ENCODE results near the gene NENF.

Gene NENF

GRCh38 chr1:212452323-212453155, 19.8 kb downstream of the NENF start:
- Histone ChIP-seq H3K9me3 (ENCODE audit: control insufficient read depth, insufficient read depth, low read depth, low read length) (no peaks in the 10 kb centered on the region), H3K27me3 (ENCODE audit: control insufficient read depth, insufficient read depth, low read length) (no peaks in the 10 kb centered on the region), H3K9ac (ENCODE audit: low read length) (no peak overlapping the region), H3K4me1 (ENCODE audit: control insufficient read depth, insufficient read depth, low read length) (no peaks in the 10 kb centered on the region), H3K27ac (ENCODE audit: low read depth, low read length) (no peak overlapping the region), H3K36me3 (ENCODE audit: control insufficient read depth, insufficient read depth, low read length) (no peaks in the 10 kb centered on the region), H3K4me3 (ENCODE audit: low read depth, low read length) (no peak overlapping the region)

GRCh38 chr1:212453156-212453857, 20.6 kb downstream of the NENF start:
- H3K9me3 ChIP-seq (ENCODE audit: control insufficient read depth, insufficient read depth, low read depth, low read length) = 0 out of 2 replicates have a peak, but pooled peaks cover 3% of the 10 kb centered on the region
- no peaks in the 10 kb centered on the region for H3K4me1 ChIP-seq (ENCODE audit: control insufficient read depth, insufficient read depth, low read length)
- no peaks in the 10 kb centered on the region for H3K36me3 ChIP-seq (ENCODE audit: control insufficient read depth, insufficient read depth, low read length)
- no peak overlapping the region for H3K9ac ChIP-seq (ENCODE audit: low read length)
- no peak overlapping the region for H3K4me3 ChIP-seq (ENCODE audit: low read depth, low read length)
- H3K27me3 ChIP-seq (ENCODE audit: control insufficient read depth, insufficient read depth, low read length) = no peaks in the 10 kb centered on the region
- no peak overlapping the region for H3K27ac ChIP-seq (ENCODE audit: low read depth, low read length)

- no peak overlapping the region for H3K9ac ChIP-seq (ENCODE audit: low read length)
- no peaks in the 10 kb centered on the region for H3K36me3 ChIP-seq (ENCODE audit: control insufficient read depth, insufficient read depth, low read length)
- H3K27me3 ChIP-seq (ENCODE audit: control insufficient read depth, insufficient read depth, low read length) = no peaks in the 10 kb centered on the region
- no peak overlapping the region for H3K4me3 ChIP-seq (ENCODE audit: low read depth, low read length)
- 0 out of 2 replicates have a peak, but pooled peaks cover 6% of the 10 kb centered on the region for H3K9me3 ChIP-seq (ENCODE audit: control insufficient read depth, insufficient read depth, low read depth, low read length)
- H3K4me1 ChIP-seq (ENCODE audit: control insufficient read depth, insufficient read depth, low read length) = no peaks in the 10 kb centered on the region
- no peak overlapping the region for H3K27ac ChIP-seq (ENCODE audit: low read depth, low read length)
Measured at GRCh38 chr1:212454741-212455140, 22.0 kb downstream of the NENF start.

- H3K4me3 ChIP-seq (ENCODE audit: low read depth, low read length) = no peak overlapping the region
Measured at GRCh38 chr1:212455401-212455800, 22.7 kb downstream of the NENF start.

GRCh38 chr1:212455803-212456528, 23.2 kb downstream of the NENF start:
- H3K27me3 ChIP-seq (ENCODE audit: control insufficient read depth, insufficient read depth, low read length) = no peaks in the 10 kb centered on the region
- H3K9me3 ChIP-seq (ENCODE audit: control insufficient read depth, insufficient read depth, low read depth, low read length) = 0 out of 2 replicates have a peak, but pooled peaks cover 6% of the 10 kb centered on the region
- H3K27ac ChIP-seq (ENCODE audit: low read depth, low read length) = no peak overlapping the region
- no peaks in the 10 kb centered on the region for H3K4me1 ChIP-seq (ENCODE audit: control insufficient read depth, insufficient read depth, low read length)
- H3K36me3 ChIP-seq (ENCODE audit: control insufficient read depth, insufficient read depth, low read length) = no peaks in the 10 kb centered on the region
- no peak overlapping the region for H3K9ac ChIP-seq (ENCODE audit: low read length)
- no peak overlapping the region for H3K4me3 ChIP-seq (ENCODE audit: low read depth, low read length)

More at GRCh38 chr1:212455401-212455800, 22.7 kb downstream of the NENF start:
- Histone ChIP-seq H3K36me3 (ENCODE audit: control insufficient read depth, insufficient read depth, low read length) (no peaks in the 10 kb centered on the region), H3K9me3 (ENCODE audit: control insufficient read depth, insufficient read depth, low read depth, low read length) (0 out of 2 replicates have a peak, but pooled peaks cover 6% of the 10 kb centered on the region), H3K27me3 (ENCODE audit: control insufficient read depth, insufficient read depth, low read length) (no peaks in the 10 kb centered on the region), H3K27ac (ENCODE audit: low read depth, low read length) (no peak overlapping the region), H3K9ac (ENCODE audit: low read length) (no peak overlapping the region), H3K4me1 (ENCODE audit: control insufficient read depth, insufficient read depth, low read length) (no peaks in the 10 kb centered on the region)

DNA sequence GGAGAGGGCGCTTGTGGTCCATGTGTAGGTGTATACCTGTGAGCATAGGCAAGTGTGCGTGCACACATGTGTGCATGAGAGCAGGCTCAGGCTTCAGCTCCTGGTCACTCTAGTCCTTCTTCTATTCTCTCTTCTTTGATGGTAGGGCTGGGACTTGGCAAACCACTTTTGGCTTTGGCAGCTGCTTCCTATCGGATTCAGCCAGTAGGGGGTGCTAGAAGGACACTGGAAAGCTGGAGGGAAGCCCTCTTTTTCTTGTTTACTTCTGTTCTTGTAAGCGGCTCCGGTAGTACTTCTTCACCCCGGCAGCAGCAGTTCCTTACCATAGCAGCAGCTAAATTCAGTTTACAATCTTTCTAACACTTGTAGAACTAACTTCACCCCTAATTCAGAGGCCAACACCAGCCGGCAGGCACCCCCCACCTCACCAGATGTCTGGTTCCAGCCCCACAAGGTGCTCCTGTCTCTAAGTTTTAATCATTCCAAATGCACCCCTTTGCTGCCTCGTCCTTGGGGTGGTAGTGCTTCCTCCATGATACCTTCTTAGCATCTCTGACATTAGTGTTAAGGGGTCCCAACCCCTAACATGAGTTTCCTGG, 25.1 kb downstream of the NENF start:
- H3K36me3 ChIP-seq (ENCODE audit: control insufficient read depth, insufficient read depth, low read length) = no peaks in the 10 kb centered on the region
- 0 out of 2 replicates have a peak, but pooled peaks cover 6% of the 10 kb centered on the region for H3K9me3 ChIP-seq (ENCODE audit: control insufficient read depth, insufficient read depth, low read depth, low read length)
- H3K27me3 ChIP-seq (ENCODE audit: control insufficient read depth, insufficient read depth, low read length) = no peaks in the 10 kb centered on the region
- peaks cover 5% of the 10 kb centered on the region; the same call in 1 of the 2 replicates for H3K4me1 ChIP-seq (ENCODE audit: control insufficient read depth, insufficient read depth, low read length)
- no peak overlapping the region for H3K9ac ChIP-seq (ENCODE audit: low read length)
- H3K27ac ChIP-seq (ENCODE audit: low read depth, low read length) = no peak overlapping the region
- no peak overlapping the region for H3K4me3 ChIP-seq (ENCODE audit: low read depth, low read length)

GRCh38 chr1:212458817-212459216, 26.1 kb downstream of the NENF start:
- Histone ChIP-seq H3K9me3 (ENCODE audit: control insufficient read depth, insufficient read depth, low read depth, low read length) (0 out of 2 replicates have a peak, but pooled peaks cover 6% of the 10 kb centered on the region), H3K27me3 (ENCODE audit: control insufficient read depth, insufficient read depth, low read length) (no peaks in the 10 kb centered on the region), H3K27ac (ENCODE audit: low read depth, low read length) (no peak overlapping the region), H3K4me1 (ENCODE audit: control insufficient read depth, insufficient read depth, low read length) (peaks cover 14% of the 10 kb centered on the region), H3K9ac (ENCODE audit: low read length) (no peak overlapping the region), H3K4me3 (ENCODE audit: low read depth, low read length) (no peak overlapping the region), H3K36me3 (ENCODE audit: control insufficient read depth, insufficient read depth, low read length) (no peaks in the 10 kb centered on the region)

- Histone ChIP-seq H3K4me1 (ENCODE audit: control insufficient read depth, insufficient read depth, low read length) (peaks cover 15% of the 10 kb centered on the region), H3K9me3 (ENCODE audit: control insufficient read depth, insufficient read depth, low read depth, low read length) (0 out of 2 replicates have a peak, but pooled peaks cover 6% of the 10 kb centered on the region), H3K9ac (ENCODE audit: low read length) (no peak overlapping the region), H3K36me3 (ENCODE audit: control insufficient read depth, insufficient read depth, low read length) (no peaks in the 10 kb centered on the region), H3K4me3 (ENCODE audit: low read depth, low read length) (no peak overlapping the region), H3K27me3 (ENCODE audit: control insufficient read depth, insufficient read depth, low read length) (no peaks in the 10 kb centered on the region), H3K27ac (ENCODE audit: low read depth, low read length) (no peak overlapping the region)
Measured at GRCh38 chr1:212459656-212460055, 26.9 kb downstream of the NENF start.

- H3K4me1 ChIP-seq (ENCODE audit: control insufficient read depth, insufficient read depth, low read length) = peaks cover 15% of the 10 kb centered on the region
- no peak overlapping the region for H3K27ac ChIP-seq (ENCODE audit: low read depth, low read length)
- H3K27me3 ChIP-seq (ENCODE audit: control insufficient read depth, insufficient read depth, low read length) = no peaks in the 10 kb centered on the region
- H3K4me3 ChIP-seq (ENCODE audit: low read depth, low read length) = no peak overlapping the region
- no peak overlapping the region for H3K9ac ChIP-seq (ENCODE audit: low read length)
- H3K36me3 ChIP-seq (ENCODE audit: control insufficient read depth, insufficient read depth, low read length) = no peaks in the 10 kb centered on the region
- 0 out of 2 replicates have a peak, but pooled peaks cover 6% of the 10 kb centered on the region for H3K9me3 ChIP-seq (ENCODE audit: control insufficient read depth, insufficient read depth, low read depth, low read length)
Measured at GRCh38 chr1:212460376-212460775, 27.7 kb downstream of the NENF start.

GRCh38 chr1:212461916-212462660, 29.4 kb downstream of the NENF start:
- Histone ChIP-seq H3K27ac (ENCODE audit: low read depth, low read length) (no peak overlapping the region), H3K4me3 (ENCODE audit: low read depth, low read length) (no peak overlapping the region)

More at GRCh38 chr1:212461916-212462660, 29.4 kb downstream of the NENF start:
- no peaks in the 10 kb centered on the region for H3K36me3 ChIP-seq (ENCODE audit: control insufficient read depth, insufficient read depth, low read length)
- H3K4me1 ChIP-seq (ENCODE audit: control insufficient read depth, insufficient read depth, low read length) = peaks cover 15% of the 10 kb centered on the region
- H3K9ac ChIP-seq (ENCODE audit: low read length) = no peak overlapping the region
- H3K9me3 ChIP-seq (ENCODE audit: control insufficient read depth, insufficient read depth, low read depth, low read length) = 0 out of 2 replicates have a peak, but pooled peaks cover 6% of the 10 kb centered on the region
- H3K27me3 ChIP-seq (ENCODE audit: control insufficient read depth, insufficient read depth, low read length) = no peaks in the 10 kb centered on the region

Measured in HUES6 (cell line).